ENCODE results near the gene PLXND1.

- TF ChIP-seq CTCF (IDR thresholded peaks at IDR 0.05) = no peak
- no peak for TF ChIP-seq EZH2 (IDR thresholded peaks at IDR 0.05; ENCODE audit: borderline replicate concordance, insufficient read depth, low read depth, low read length, poor library complexity, severe bottlenecking)
These were observed 8.5 kb upstream of the PLXND1 start for GRCh38 chr3:129614927-129615363.
